Stimulated activated CD4-positive, alpha-beta T cell treated with anti-CD3 and anti-CD28 coated beads, TNF-alpha, amount 100 ng/mL, for 1 hour (primary cell): ENCODE data around the gene RIC3.

Source experiments
- DNase-seq, 3 donors: peaks; one replicate each; pipeline ENCODE4 v3.0.0-alpha.2; 2020; ENCODE audit warnings: low read depth in 3 of 3, low spot score in 1 of 3

Gene RIC3

DNA sequence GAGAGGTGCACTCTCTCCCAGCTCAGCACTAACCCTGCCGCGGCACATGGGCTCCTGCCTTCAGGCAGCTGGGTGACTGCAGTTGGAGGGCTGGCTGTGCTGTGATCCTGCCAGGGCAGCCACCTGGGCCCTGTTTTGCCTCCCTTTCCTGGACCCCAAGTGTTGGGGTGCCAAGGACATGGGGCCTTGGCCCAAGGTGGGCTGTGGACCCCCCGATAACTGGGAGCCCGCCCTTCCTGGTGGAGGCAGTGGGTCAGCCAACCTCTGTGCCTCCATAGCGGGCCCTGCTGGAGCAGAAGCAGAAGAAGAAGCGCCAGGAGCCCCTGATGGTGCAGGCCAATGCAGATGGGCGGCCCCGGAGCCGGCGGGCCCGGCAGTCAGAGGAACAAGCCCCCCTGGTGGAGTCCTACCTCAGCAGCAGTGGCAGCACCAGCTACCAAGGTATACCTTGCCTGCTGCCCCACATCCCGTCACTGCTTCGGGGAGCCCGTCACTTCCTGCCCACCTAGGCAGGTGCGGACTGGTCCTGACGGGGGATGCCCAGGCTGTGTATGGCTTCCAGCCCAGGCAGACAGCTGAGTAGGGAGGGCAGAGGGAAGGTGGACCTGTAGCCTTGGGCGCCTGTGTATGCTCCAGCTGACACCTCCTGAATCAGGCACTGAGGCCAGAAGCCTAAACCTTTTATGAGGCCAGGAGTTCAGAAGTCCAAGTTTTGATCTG, 78.9 kb downstream of the RIC3 start:
- DNase-seq, result no peak

DNA sequence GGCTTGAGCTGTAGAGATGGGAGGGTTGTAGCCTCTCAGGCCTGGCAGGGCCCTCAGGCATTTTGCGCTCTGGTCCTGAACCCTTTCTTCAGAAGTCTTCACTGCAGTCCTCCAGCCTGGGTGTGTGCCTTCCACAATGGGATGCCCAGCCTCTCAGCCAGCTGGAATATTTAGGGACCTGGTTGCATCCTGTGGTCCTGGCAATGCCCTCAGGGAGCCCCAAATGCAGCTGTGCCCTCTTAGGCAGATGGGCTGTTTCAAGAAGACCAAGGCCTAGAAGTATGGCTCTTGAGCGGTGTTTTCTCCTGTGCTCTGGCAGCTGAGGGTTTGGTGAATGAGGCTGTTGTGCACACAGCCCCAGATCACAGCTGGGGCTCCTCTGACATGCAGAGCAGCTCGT, 81.1 kb downstream of the RIC3 start:
- DNase-seq, result no peak

- DNase-seq, result no peak
Observed at GRCh38 chr11:8087185-8087584, 81.6 kb downstream of the RIC3 start.

DNA sequence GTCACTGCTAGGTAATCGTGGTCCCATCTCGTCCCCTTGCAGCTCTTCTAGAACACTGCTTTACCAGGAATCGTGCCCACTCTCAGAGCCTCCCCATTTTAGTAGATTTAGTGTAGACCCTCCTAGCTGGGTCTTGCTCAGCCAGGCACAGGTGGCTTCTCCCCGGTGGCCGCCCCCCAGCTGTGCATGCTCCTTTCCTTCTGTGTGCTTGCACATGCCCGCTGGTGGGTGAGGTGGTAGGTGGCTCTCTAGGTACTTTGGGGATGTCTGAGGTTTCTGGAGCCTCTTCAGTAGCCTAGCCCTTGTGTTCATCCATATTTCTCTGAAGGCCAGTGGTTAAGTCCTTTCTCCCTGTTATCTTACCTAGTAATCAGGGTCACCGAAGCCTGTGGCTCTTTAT, 82.3 kb downstream of the RIC3 start:
- no peak for DNase-seq

DNA sequence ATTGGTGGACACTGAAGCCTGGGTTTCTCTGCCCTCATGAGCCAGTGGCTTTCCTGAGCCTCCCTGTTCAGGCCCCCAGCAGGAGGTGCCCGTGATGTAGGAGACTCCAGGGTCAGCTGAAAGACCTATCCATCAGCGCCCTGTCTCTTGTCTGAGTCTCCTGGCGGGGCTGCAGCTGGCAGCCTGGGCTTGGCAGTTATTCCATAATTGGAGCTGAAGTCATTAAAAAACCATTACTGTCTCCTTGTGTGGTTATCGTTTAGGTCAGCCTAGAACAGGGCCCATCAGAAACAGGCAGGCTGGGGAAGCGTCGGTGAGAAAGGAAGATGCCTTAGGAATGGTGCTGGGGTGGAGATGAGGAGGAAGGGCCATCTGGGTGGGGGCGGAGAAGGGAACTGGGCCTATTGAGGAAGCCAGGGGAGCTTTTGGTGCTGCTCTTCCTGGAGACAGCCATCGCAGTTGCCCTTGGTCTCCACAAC, 82.8 kb downstream of the RIC3 start:
- DNase-seq, result no peak

- no peak for DNase-seq
Observed at GRCh38 chr11:8085011-8085645, 83.7 kb downstream of the RIC3 start.

GRCh38 chr11:8084352-8084751, 84.5 kb downstream of the RIC3 start:
- DNase-seq, result no peak

DNA sequence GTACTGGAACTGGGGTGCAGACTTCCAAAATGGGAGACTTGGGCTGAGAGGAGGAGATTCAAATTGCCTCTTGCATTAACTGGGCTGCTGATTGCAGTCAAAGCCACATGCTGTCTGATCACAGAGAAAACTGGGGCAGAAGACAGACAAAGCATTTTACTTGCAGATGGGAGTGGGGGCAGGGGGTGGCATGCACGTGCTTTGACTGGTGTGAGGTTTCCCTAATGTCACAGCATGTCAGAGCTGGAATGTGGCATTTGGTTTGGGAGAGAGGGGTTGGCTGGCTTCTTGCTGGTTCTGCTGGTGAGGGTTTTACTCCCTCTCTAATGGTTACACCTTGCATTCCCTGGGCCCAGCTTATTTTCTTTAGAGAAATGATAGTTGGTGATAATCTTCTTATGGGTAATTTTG, 84.9 kb downstream of the RIC3 start:
- no peak for DNase-seq

DNA sequence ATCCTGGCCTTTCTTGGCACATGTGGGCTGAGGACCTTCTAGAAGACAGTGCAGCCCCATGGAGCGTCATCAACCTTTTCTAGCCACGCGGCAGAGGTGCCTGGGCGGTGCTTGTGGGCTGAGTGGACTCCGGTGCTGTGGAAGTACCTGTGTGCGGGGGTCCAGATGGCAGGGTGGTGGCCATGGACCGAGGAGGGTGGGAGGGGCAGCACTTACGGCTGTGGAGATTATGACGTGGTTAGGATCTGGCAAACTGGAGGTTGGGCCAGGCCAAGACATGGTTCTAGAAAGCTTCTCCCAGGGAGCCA, 85.8 kb downstream of the RIC3 start:
- no peak for DNase-seq

- DNase-seq, result no peak
Observed at GRCh38 chr11:8082391-8083087, 86.3 kb downstream of the RIC3 start.

DNA sequence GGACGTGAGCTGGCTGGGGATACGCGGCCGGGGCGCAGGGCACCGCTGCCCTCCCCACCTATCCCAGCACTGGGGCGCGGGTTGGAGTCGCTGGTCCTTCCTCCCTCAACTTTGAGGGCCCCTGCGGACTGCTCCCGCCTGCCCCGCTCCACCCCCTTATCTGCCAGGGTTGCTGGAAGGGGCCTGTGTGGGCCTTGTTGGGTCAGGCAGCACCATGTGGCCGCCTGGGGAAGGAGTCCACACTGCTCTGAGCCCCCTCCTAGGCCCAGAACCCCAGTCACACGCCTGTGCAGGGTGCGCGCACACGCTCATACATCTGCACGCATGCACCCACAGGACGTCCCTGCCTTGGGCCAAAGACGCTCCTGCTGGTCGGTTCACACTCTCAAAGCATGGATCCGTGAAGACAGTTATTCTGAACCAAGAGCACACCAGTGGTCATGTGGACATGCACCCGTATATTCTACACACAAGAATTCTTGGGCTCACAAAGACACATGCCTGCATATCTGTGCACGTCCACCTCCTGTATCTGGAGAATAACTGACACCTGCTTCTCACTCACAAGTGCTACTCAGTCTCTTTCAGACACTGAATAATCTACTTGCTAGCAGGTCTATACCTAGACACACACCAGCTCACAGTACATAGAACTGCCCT, 87.1 kb downstream of the RIC3 start:
- no peak for DNase-seq

GRCh38 chr11:8080674-8081590, 87.9 kb downstream of the RIC3 start, which contains the start of gene TUB:
Gene TUB, plus strand, starts transcription at chr11:8081211. Its CDS starts 300 bp downstream, at chr11:8081511.
- DNase-seq, result no peak

DNA sequence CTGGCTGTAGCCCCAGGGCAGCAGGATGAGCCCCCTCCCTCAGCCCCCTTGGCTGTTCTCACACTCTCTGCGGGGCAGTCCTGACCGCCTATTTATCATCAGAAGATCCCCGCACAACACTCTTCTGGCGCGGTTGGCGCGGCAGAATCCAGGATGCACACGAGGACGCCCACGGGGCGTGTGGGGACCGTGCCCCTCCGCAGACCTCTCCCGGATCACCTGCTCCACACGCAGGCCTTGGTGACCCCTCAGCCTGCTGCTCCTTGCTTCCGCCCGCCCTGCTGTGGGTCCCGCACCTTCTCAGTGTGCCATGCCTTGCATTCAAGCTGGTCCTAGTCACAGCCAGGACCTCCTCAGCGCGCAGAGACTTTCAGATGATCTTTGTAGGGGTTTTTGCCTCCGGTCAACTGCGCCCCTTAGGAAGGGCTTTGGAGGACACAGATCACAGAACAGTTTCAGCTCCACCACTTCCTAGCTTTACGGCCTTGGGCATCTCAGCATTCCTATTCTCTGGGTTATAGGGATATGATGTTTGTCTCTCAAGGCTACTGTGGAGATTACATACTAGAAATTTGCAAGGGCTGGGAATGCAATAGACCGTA, 88.7 kb downstream of the RIC3 start:
- DNase-seq, result no peak

GRCh38 chr11:8079111-8079675, 89.6 kb downstream of the RIC3 start:
- no peak for DNase-seq

DNA sequence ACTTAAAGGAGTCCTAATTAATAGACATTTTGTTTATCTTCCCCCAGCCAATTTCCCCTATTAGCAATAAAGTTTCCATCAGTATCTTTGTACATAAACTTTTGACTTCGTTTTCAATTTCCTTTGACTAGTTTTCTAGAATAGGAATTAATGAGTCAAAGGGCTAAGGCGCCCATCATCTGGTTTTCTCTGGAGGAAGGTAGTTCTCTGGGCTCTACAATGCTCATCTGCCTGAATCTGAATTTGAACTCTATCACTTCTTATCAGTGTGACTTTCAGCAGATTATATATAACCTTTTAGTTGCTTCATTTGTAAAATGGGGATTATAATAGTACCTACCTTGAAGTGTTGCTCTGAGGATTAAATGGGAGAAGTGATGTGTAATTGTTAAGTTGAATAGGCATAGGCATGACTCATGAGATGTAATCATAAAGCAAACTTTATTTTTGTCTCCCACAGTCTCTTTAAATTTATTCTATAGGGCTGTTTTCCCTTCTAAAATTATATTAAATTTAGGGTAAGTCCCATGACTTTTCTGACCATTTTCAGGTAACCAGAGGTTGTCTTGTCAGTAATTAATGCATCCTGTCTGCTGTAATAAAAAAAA, 93.6 kb downstream of the RIC3 start:
- no peak for DNase-seq

- no peak for DNase-seq
Observed at GRCh38 chr11:8071616-8072581, 96.9 kb downstream of the RIC3 start.

DNA sequence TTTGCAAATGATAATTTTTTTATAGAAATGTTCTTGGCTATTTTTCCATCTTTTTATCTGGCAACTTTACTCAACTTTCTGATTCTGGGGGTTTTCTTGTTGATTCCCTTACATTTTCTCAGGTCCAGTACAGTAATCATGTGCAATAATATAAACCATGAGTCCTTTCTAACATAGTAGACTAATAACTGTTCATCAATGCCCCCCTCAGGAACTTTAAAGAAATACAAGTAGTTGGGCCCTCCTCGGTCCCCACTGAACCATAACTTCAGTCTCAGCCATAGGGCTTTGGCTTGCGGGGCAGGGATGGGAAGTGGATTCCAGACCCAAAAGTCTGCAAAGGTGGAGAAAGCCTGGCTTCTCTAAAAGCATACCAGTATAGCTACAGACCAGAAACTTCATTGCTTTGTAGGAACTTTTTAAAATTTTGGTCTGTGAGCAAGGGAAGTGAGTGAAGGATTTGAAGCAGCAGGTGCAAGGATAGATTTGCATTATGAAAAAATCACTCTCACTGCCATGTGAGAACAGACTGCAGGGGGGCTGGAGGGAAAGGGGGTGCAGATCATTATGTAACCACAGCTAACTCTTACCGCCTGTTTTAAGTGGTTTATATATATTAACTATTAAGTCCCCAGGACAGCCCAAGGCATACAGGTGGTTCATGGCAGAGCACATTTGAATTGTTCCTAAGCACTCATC, 98.3 kb downstream of the RIC3 start:
- no peak for DNase-seq

DNA sequence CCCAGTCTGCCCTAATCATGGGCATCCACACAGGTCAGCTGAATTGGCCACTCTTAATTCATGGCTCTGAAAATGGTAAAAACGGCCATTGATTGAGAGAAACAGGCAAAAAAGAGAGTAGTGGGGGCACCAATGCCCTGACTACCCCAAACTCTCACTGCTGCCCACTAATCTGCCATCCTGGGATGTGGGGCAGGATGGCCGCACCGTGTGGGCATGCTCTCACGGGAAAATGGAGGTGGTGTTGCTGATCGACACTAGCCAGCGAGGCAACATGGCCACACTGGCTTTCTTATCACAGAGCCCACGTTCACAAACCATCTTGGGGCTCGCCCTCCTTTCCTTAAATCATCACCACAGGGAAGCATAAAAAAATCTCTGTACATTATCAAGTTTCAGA, 99.1 kb downstream of the RIC3 start:
- DNase-seq, result no peak
